IPS-NIHi11 (cell line): Measurements from ENCODE around the gene LRRC10B.

Experiments
- DNase-seq: peaks from one replicate; pipeline ENCODE4 v3.0.0; 2012; ENCODE audit warnings: mixed read lengths, low spot score

Gene LRRC10B

GRCh38 chr11:61509043-61510029, 787 bp downstream of the LRRC10B start:
- DNase-seq: peak; percentile 87

GRCh38 chr11:61510166-61510919, 1.8 kb downstream of the LRRC10B start:
- no peak for DNase-seq

GRCh38 chr11:61510974-61511373, 2.4 kb downstream of the LRRC10B start:
- no peak for DNase-seq

DNA sequence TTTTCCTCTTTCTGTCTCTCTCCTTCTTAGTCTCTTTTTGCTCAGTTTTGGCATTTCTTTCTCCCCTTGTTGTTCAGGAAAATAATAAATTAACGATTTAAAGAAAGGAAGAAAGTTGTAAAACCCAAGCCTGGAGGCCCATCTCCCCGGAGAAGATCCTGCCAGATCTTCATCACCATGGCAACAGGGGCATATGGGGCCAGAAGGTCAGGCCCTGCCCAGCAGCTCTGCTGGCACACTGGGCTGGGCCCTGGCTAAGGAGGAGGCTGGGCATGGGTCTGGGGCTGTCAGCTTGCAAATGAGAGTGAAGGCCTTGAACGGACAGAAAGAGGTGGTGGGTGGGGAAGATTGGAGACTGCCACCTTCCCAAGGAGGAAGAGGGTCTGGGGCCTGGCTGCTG, 2.8 kb downstream of the LRRC10B start:
- no peak for DNase-seq

- DNase-seq: no peak
Measured at GRCh38 chr11:61512435-61512834, 3.9 kb downstream of the LRRC10B start.

GRCh38 chr11:61513143-61513765, 4.7 kb downstream of the LRRC10B start:
- DNase-seq: no peak

DNA sequence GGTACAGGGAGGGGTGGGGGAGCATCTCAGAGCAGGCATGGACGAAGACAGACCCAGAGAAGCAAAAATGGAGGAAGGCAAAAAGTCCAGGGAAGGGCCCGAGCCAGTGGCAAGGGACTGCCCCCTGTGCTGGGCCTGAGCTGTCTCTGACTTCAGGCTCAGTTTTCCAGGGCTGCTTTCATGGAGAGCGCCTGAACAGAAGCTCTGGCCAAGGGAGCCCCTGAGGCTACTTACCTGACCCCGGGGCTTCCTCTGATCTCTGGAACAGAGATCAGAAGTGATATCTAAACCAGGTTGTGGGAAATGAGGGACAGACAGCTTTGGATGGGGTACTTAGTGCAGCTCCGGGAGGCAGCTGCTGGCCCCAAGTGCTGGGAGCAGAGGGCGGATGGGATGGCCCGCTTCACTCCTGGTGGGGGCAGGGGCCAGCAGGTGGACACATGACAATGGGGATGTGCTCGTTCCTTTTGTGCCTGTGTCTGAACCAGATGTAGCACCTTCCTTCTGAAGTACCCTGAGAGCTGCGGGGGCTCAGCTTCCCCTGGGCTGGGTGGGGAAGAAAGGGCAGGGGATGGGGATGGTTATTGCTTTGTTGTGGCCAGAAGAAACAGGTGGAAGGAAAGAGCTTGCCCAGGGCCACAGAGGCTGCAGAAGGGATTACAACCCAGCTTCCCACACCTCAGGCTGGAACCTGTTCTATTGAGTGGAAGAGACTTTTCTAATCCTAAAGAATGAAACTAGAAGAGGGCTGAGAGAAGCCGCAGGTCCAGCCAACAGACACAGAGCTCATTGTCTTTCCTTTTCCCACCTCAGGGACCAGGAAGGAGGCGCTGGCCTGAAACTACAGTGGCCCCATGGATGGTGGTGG, 5.7 kb downstream of the LRRC10B start:
- no peak for DNase-seq

GRCh38 chr11:61515686-61516085, 7.1 kb downstream of the LRRC10B start:
- DNase-seq: no peak

DNA sequence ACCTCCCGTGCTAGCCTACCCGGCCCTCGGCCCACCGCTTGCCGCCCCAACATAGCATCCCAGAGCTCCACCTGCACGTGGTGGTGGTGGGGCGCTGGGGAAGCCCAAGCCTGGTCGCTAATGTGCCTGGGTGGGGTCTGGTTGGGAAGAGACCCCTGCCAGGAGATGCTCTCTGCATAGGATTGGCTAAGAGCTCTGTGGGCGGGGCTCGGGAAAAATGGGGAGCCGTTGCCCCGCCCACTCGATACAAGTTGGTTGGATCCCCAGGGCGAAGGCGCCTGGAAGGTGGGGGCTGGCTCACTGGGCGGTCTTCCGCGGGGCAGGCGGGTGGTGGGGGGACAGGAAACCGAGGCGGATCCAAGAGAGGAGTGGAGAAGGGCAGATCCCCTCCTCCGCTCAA, 7.6 kb downstream of the LRRC10B start:
- peak; percentile 66 for DNase-seq

GRCh38 chr11:61516675-61517572, 8.4 kb downstream of the LRRC10B start:
- DNase-seq: peak; percentile 92

DNA sequence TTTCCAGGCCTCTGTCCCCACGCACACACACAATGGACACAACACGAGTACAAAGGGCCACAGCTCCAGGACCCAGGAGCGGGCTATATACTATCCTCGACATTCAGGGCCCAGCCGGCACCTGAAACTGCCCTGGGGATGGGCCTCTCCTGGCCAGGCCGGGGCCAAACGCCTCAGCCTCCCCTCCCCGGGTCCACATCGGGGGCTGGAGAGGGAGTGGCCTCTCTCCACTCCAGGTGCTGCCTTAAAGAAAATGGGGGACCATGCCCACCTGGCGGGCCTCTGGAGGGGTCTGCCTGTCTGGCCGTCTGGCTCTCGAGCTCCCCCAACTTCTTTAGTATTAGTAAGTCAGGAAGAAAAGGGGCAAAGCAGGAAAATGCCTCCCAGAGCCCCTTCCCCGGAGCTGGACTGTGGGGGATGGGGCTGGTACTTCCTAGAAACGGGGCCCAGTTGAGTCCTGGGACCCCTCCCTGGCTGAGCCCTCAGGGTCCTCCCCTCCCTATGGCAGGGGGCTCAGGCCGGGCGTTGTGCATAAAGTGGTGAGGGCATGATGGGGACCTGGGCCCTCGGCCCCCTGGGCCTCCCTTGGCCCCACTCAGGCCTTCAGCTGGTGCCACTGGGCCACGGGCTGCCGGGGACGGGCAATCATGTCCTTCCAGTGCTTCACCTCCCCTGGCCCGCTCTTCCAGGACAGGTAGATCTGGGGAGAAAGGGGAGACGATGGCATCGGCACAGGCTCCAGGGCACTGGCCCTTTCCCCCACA, 9.7 kb downstream of the LRRC10B start:
- DNase-seq: no peak

GRCh38 chr11:61522881-61523280, 14.3 kb downstream of the LRRC10B start:
- no peak for DNase-seq

DNA sequence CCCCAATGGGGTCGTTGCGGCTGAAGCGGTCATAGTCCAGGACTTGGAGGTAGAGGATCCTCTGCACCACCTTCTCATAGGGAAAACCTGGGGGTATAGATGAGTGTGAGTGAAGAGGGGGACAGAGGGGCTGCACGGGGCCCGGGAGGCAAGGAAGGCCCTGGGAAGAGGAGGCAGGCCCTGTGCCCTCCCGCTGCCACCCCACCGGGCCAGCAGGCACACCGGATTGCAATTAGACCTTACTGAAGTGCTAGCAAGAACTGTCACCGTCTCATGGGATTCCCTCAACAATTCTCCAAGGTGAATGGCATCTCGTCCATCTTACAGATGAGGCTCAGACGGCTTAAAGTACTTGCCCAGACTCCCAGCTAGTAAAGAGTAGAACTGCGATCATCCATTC, 15.9 kb downstream of the LRRC10B start:
- DNase-seq: no peak

DNA sequence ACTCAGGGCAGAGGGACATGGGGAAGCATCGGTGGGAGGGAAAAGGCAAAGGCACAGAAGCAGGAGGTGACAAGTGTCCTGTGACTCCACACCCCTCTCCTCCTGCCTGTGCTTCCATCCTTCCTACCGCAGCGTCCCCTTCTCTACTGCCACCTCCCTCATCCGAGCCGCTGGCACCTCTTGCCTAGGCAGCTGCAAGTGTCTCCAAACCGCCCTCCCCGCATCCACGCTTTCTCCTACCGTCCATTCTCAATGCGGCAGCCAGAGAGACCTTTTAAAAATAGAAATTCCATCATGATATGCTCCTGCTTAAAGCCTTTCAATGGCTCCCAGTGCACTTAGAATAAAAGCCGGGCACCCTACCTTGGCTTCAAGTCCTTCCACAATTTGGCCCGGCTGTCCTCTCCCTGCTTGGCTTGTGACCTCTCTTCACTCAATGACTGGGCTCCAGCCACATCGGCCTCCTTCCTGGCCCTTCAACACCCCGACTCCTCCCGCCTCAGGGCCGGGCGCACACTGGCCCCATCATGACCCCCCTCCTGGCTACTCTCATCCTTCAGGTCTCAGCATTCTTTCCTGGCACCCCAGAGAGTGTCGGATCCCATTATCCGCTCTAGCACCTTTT, 16.5 kb downstream of the LRRC10B start:
- no peak for DNase-seq

DNA sequence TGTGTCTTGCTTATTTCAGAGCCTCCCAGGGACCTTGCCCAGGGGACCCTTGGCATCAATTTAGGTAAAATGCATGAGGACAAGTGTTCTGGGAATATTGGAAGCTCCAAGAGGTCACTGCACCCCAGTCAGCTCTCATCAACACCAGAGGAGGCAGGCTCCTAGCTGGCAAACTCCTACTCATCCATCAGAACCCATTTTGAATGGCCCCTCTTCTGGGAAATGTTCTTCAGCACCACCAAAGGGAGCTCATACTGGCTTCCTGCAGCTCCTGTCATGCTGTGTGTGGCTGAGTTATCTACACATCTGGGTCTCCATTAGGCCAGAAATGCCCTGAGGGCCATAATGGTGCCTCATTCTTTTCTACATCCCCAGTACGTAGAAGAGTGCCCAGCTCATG, 17.7 kb downstream of the LRRC10B start:
- DNase-seq: no peak

DNA sequence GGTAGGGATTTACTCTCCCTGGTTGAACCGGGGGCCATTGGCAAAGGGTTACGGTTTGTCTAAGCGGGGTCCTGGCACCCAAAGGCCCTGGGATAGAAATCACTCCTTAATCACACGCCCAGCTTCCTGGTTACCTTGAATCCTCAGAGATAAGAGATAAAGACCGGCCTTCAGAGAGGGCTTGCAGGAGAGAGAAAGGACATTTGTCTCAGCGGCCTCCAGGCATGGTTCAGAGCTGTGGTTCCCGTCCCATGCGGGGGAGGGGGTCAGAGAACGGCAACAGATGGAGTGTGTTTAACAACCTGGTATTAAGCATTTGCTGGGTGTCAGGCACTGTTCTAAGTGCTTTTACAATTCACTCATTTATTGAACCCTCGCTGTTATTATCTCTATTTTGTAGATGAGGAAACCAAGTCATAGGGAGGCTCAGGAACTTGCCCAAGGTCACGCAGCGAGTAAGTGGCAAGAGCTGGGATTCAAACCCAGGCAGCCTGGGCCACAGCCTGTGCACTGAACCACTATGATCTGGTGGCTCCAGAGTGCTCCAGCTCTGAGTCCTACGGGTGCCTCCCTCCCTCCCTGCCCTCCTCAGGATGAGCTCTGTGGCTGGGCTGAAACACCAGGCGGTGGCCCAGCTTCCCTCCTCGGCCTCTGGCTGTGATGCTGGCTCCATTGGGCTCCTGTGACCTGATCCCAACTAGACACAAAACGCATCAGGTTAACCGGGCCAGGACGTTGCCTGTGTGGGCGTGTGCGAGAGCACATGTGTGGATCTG, 18.6 kb downstream of the LRRC10B start:
- no peak for DNase-seq

- DNase-seq: no peak
Measured at GRCh38 chr11:61528114-61528513, 19.6 kb downstream of the LRRC10B start.

DNA sequence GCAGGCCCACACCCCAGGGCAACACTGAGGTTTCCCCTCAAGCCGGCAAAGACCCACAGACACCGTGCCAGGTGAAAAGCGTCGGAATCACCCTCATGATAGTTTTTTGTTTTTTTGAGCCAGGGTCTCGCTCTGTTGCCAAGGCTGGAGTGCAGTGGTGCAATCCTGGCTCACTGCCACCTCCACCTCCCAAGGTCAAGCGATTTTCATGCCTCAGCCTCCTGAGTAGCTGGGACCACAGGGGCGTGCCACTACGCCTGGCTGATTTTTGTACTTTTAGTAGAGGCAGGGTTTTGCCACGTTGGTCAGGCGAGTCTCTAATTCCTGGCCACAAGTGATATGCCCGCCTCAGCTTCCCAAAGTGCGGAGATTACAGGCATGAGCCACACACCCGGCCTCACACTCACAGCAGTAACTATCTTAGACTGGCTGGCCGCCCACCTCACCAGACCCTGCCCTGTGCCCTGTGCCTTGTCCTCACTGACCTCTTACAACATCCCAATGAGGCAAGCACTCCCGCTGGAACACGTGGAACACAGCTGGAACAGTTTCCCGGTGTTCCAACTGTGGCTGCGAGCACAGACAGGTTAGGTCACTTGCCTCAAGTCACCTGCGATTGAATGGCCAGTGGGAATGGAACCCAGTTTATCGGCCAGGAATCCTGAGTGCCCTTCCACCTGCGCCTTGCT, 21.1 kb downstream of the LRRC10B start:
- no peak for DNase-seq
